ENCODE data around the gene DBP.

The DBP gene

GRCh38 chr19:48617146-48617937, 19.8 kb downstream of the DBP start:
- no peak for TF ChIP-seq EP300 (IDR thresholded peaks at IDR 0.05; ENCODE audit: borderline replicate concordance)

DNA sequence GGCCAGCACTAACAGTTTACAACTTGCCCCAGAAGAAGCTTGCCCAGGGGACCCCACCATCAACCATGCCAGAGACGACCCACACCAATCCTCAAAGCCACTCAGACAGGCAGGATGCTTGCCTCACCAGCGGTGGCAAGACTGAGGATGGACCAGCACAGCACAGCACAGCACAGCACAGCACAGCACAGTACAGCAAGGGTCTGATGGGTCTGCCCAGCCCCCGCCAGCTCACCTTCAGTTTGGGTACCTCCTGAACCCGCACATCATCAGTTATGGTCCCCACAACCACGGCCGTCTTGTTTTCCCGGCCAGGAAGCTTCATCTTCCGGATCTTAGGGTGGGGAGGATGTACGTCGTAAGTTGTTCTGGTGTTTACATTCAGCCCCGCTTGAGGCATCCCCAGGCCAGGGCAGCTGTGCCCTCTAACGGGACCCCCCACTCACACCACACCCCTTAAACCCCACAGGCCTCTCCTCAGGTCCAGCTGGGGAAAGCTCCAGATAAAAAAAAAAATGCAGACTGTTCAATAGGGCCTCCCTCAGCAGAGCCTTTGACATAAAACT, 20.6 kb downstream of the DBP start:
- no peak for TF ChIP-seq CEBPB (IDR thresholded peaks at IDR 0.05)
- no peak for TF ChIP-seq NFIC (IDR thresholded peaks at IDR 0.05)
- TF ChIP-seq ZBTB7A (IDR thresholded peaks at IDR 0.05; ENCODE audit: low read depth), result no peak

DNA sequence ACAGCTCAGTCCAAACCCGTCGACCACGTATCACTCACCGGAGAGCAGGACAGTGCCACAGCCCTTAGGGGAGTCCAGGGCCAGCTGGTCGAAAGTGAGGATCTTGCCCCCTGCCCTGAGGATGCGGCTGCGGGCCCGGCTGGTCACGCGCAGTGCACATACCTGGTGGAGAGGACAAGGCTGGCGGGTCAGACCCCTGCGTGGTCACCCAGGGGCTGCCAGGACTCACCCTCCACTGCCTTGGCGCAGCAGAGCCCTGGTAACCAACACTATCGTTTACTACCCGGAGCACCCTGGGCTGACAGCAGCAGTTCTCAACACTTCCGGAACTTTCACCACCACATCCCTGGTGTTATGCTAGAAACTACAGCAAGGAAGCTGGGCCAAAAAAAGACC, 21.1 kb downstream of the DBP start:
- no peak for TF ChIP-seq TAF1 (IDR thresholded peaks at IDR 0.05; ENCODE audit: low read depth)
- no peak for TF ChIP-seq FOXM1 (IDR thresholded peaks at IDR 0.05; ENCODE audit: borderline replicate concordance, low read depth)
- no peak for TF ChIP-seq REST (IDR thresholded peaks at IDR 0.05; ENCODE audit: low read depth)
- TF ChIP-seq RAD21 (IDR thresholded peaks at IDR 0.05; ENCODE audit: low read depth), result no peak
- TF ChIP-seq, protein P1, sequence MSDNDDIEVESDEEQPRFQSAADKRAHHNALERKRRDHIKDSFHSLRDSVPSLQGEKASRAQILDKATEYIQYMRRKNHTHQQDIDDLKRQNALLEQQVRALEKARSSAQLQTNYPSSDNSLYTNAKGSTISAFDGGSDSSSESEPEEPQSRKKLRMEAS (IDR thresholded peaks at IDR 0.05), result no peak
- no peak for TF ChIP-seq ZBTB7A (IDR thresholded peaks at IDR 0.05; ENCODE audit: low read depth)
- no peak for TF ChIP-seq TEAD4 (IDR thresholded peaks at IDR 0.05)
- no peak for TF ChIP-seq USF1 (IDR thresholded peaks at IDR 0.05)
- TF ChIP-seq CEBPB (IDR thresholded peaks at IDR 0.05), result no peak
- TF ChIP-seq NFIC (IDR thresholded peaks at IDR 0.05), result no peak
- no peak for TF ChIP-seq CREB1 (IDR thresholded peaks at IDR 0.05; ENCODE audit: low read depth)
- no peak for TF ChIP-seq EP300 (IDR thresholded peaks at IDR 0.05; ENCODE audit: borderline replicate concordance)
- TF ChIP-seq EGR1 (IDR thresholded peaks at IDR 0.05), result no peak
- TF ChIP-seq YY1 (IDR thresholded peaks at IDR 0.05; ENCODE audit: low read depth), result no peak
- no peak for TF ChIP-seq TCF12 (IDR thresholded peaks at IDR 0.05; ENCODE audit: low read depth)

GRCh38 chr19:48615231-48616040, 21.7 kb downstream of the DBP start:
- TF ChIP-seq RAD21 (IDR thresholded peaks at IDR 0.05; ENCODE audit: low read depth) (no peak), USF1 (IDR thresholded peaks at IDR 0.05) (no peak), CREB1 (IDR thresholded peaks at IDR 0.05; ENCODE audit: low read depth) (no peak), YY1 (IDR thresholded peaks at IDR 0.05; ENCODE audit: low read depth) (no peak), REST (IDR thresholded peaks at IDR 0.05; ENCODE audit: low read depth) (no peak), TCF12 (IDR thresholded peaks at IDR 0.05; ENCODE audit: low read depth) (no peak), CEBPB (IDR thresholded peaks at IDR 0.05) (no peak), EP300 (IDR thresholded peaks at IDR 0.05; ENCODE audit: borderline replicate concordance) (no peak)

DNA sequence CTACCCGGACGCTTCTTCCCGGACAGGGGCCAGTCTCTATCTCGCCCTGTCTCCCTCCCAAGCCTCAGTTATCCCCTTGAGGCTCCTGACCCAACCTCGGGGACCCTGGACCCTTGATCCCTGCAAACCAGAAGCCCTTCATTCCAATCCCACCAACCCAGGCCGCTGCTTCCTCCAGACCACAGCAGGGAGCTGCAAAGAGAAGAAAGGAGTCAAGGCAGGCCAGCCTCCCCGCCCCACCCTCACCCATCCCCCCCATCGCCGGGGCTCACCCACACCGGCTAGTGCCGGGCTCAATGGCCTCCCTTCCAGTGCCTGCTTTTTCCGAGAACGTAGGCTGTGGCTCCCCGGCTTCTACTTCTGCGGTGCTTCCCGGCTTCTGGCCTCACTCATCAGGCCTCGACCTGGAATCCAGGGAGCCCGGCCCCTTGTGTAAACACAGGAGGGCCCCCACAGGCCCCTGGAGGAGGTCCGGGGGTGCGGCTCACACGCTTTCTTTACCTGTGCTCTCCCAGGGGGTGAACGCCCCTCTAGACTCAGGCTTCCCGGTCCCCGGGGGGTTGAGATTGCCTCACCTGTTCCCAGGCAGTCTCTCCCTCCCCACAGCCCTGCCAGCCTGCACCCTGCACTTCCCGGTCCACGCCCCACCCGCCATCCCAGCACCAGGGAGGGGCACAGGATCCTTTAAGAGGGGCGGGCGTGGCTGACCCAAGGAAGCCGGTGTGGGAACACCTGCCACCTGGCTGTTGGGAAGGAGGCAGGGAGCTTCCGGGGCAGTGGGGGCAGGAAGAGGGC, 22.5 kb downstream of the DBP start, which contains the start of gene FAM83E:
FAM83E (minus strand) TSS at position 641 of the 795 bp plus-strand sequence. CDS start 1,704 bp downstream, outside the sequence.
- TF ChIP-seq FOXM1 (IDR thresholded peaks at IDR 0.05; ENCODE audit: borderline replicate concordance, low read depth), result no peak
- TF ChIP-seq TAF1 (IDR thresholded peaks at IDR 0.05; ENCODE audit: low read depth), result no peak
- no peak for TF ChIP-seq USF1 (IDR thresholded peaks at IDR 0.05)
- no peak for TF ChIP-seq EP300 (IDR thresholded peaks at IDR 0.05; ENCODE audit: borderline replicate concordance)

All from Ishikawa (cell line).